GM19395 (cell line): ENCODE data around the gene DEPDC4.
"Not testable (repeated sequence)": the region's sequence is repeated elsewhere in the genome, so short reads cannot be mapped to it uniquely, and the experiment has no call there.

Experiments
- ATAC-seq: cut with Tn5 transposase; IDR thresholded peaks from one replicate; pipeline ENCODE4 v1.9.1; 2021; ENCODE audit warnings: mild to moderate bottlenecking, moderate library complexity; ENCODE audit not compliant: unreplicated experiment

DEPDC4 gene

GRCh38 chr12:100265107-100265506, 1.8 kb downstream of the DEPDC4 start:
- not testable (repeated sequence) for ATAC-seq

- no peak for ATAC-seq
These were observed 3.7 kb downstream of the DEPDC4 start for GRCh38 chr12:100263131-100263530.

GRCh38 chr12:100258127-100258526, 8.8 kb downstream of the DEPDC4 start:
- ATAC-seq: no peak

- ATAC-seq: no peak
These were observed 12.0 kb downstream of the DEPDC4 start for GRCh38 chr12:100254876-100255275.

GRCh38 chr12:100253437-100253836, 13.4 kb downstream of the DEPDC4 start:
- no peak for ATAC-seq

GRCh38 chr12:100251917-100252316, 15.0 kb downstream of the DEPDC4 start:
- no peak for ATAC-seq

GRCh38 chr12:100249941-100250340, 16.9 kb downstream of the DEPDC4 start:
- no peak for ATAC-seq

GRCh38 chr12:100248886-100249285, 18.0 kb downstream of the DEPDC4 start:
- no peak for ATAC-seq

- ATAC-seq: no peak
These were observed 19.1 kb downstream of the DEPDC4 start for GRCh38 chr12:100247765-100248164.

- ATAC-seq: no peak
These were observed 23.7 kb downstream of the DEPDC4 start for GRCh38 chr12:100243137-100243536.

- no peak for ATAC-seq
These were observed 27.3 kb downstream of the DEPDC4 start for GRCh38 chr12:100239589-100239988.

- no peak for ATAC-seq
These were observed 28.1 kb downstream of the DEPDC4 start for GRCh38 chr12:100238801-100239200.

- ATAC-seq: no peak
These were observed 32.1 kb downstream of the DEPDC4 start for GRCh38 chr12:100234591-100235304.

GRCh38 chr12:100234166-100234565, 32.7 kb downstream of the DEPDC4 start:
- ATAC-seq: no peak

GRCh38 chr12:100231873-100232272, 35.0 kb downstream of the DEPDC4 start:
- ATAC-seq: not testable (repeated sequence)

- ATAC-seq: no peak
These were observed 37.0 kb downstream of the DEPDC4 start for GRCh38 chr12:100229876-100230275.

- no peak for ATAC-seq
These were observed 37.7 kb downstream of the DEPDC4 start for GRCh38 chr12:100229036-100229635.

- ATAC-seq: no peak
These were observed 41.4 kb downstream of the DEPDC4 start for GRCh38 chr12:100225491-100225890.

- not testable (repeated sequence) for ATAC-seq
These were observed 44.7 kb downstream of the DEPDC4 start for GRCh38 chr12:100222173-100222572.

GRCh38 chr12:100221523-100221922, 45.4 kb downstream of the DEPDC4 start:
- ATAC-seq: no peak

GRCh38 chr12:100219328-100220109, 47.4 kb downstream of the DEPDC4 start:
- no peak for ATAC-seq

GRCh38 chr12:100216337-100216736, 50.5 kb downstream of the DEPDC4 start:
- ATAC-seq: no peak
